Measurements from ENCODE around the gene ARHGDIB. TPM values are rescaled to one million over a fixed set of nuclear protein-coding genes. Genes with fewer than 3 reads are reported as not detected.

ARHGDIB gene
- total RNA-seq, 2 donors from 2014 or later = 0.66 to 0.95 TPM

DNA sequence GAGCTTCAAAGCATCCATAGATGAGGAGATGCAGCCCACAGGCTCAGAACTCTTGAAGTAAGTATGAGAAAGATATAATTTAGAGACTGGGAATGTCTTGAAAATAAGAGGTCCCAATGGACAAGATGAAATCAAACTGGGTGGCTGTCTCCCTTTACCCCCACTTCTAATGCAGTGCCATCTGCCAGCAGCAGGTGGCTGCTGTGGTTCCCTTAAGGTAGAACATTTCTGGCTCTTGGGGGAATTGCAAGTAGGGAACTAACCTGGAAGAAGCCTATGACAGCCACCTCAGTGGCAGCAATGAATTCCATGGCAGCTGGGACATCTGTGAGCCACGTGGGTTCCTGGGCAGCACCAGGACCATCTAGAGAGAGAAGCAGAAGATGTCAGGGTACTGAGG is 23.7 kb downstream of the ARHGDIB start:
- no peak overlapping the region for H3K4me3 ChIP-seq (ENCODE audit: low read length)
- H3K27ac ChIP-seq (ENCODE audit: low read depth, low read length) = no peak overlapping the region
- no peaks in the 10 kb centered on the region for H3K9me3 ChIP-seq (ENCODE audit: control insufficient read depth, low read length)
- H3K36me3 ChIP-seq (ENCODE audit: control insufficient read depth, insufficient read depth, low read length) = no peaks in the 10 kb centered on the region
- Mint-ChIP-seq H3K27ac (no peak overlapping the region), H3K4me1 (peaks cover 14% of the 10 kb centered on the region), H3K36me3 (ENCODE audit: low read depth) (no peaks in the 10 kb centered on the region), H3K27me3 (ENCODE audit: insufficient read depth) (no peaks in the 10 kb centered on the region), H3K9me3 (no peaks in the 10 kb centered on the region), H3K4me3 (no peak overlapping the region)
- H3K27me3 ChIP-seq (ENCODE audit: control insufficient read depth, insufficient read depth, low read length, poor library complexity, severe bottlenecking) = no peaks in the 10 kb centered on the region
- peak; percentile 79 for DNase-seq
- H3K9ac ChIP-seq (ENCODE audit: extremely low read depth, low read length, poor library complexity, severe bottlenecking) = no peak overlapping the region
- TF ChIP-seq, protein P1, sequence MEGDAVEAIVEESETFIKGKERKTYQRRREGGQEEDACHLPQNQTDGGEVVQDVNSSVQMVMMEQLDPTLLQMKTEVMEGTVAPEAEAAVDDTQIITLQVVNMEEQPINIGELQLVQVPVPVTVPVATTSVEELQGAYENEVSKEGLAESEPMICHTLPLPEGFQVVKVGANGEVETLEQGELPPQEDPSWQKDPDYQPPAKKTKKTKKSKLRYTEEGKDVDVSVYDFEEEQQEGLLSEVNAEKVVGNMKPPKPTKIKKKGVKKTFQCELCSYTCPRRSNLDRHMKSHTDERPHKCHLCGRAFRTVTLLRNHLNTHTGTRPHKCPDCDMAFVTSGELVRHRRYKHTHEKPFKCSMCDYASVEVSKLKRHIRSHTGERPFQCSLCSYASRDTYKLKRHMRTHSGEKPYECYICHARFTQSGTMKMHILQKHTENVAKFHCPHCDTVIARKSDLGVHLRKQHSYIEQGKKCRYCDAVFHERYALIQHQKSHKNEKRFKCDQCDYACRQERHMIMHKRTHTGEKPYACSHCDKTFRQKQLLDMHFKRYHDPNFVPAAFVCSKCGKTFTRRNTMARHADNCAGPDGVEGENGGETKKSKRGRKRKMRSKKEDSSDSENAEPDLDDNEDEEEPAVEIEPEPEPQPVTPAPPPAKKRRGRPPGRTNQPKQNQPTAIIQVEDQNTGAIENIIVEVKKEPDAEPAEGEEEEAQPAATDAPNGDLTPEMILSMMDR (conservative IDR thresholded peaks at IDR 0.05) = peak; percentile 82
- H3K4me1 ChIP-seq (ENCODE audit: control insufficient read depth, insufficient read depth, low read length) = no peaks in the 10 kb centered on the region
- 71 to 100% methylated on average over 1 of the region's 1 CpG for WGBS, 2 experiments (ENCODE audit: insufficient coverage in 1 of 2, insufficient read length in 1 of 2)

DNA sequence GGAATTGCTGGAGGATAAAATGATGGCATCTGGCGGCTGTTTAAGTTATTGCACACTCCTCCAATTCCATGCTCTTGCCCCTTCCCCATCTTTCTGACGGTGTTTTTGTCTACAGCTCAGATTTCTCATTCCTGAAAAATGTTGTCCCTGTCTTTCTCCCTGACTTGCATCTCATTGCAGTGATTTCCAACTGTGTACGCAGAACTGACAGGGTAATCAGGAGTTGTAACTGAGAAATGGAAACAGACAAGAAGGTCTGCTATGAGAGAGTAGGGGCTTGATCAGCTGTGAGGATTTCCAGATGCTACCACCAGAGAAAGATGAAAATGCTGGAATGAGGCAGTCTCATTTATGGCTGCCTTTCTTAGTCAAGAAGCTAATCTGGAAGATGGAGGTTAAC is 24.4 kb downstream of the ARHGDIB start:
- Histone ChIP-seq H3K9me3 (ENCODE audit: control insufficient read depth, low read length) (no peaks in the 10 kb centered on the region), H3K9ac (ENCODE audit: extremely low read depth, low read length, poor library complexity, severe bottlenecking) (no peak overlapping the region), H3K36me3 (ENCODE audit: control insufficient read depth, insufficient read depth, low read length) (no peaks in the 10 kb centered on the region), H3K27ac (ENCODE audit: low read depth, low read length) (no peak overlapping the region), H3K4me3 (ENCODE audit: low read length) (no peak overlapping the region), H3K27me3 (ENCODE audit: control insufficient read depth, insufficient read depth, low read length, poor library complexity, severe bottlenecking) (no peaks in the 10 kb centered on the region), H3K4me1 (ENCODE audit: control insufficient read depth, insufficient read depth, low read length) (no peaks in the 10 kb centered on the region)
- no peak for DNase-seq
- TF ChIP-seq, protein P1 (conservative IDR thresholded peaks at IDR 0.05) = no peak
- no peaks in the 10 kb centered on the region for H3K9me3 Mint-ChIP-seq
- 84 to 94% methylated on average over 2 to 3 of the region's 3 CpGs for WGBS, 2 experiments (ENCODE audit: insufficient coverage in 1 of 2, insufficient read length in 1 of 2)
- H3K4me1 Mint-ChIP-seq = peaks cover 14% of the 10 kb centered on the region
- no peak overlapping the region for H3K4me3 Mint-ChIP-seq
- no peak overlapping the region for H3K27ac Mint-ChIP-seq
- no peaks in the 10 kb centered on the region for H3K36me3 Mint-ChIP-seq (ENCODE audit: low read depth)
- H3K27me3 Mint-ChIP-seq (ENCODE audit: insufficient read depth) = no peaks in the 10 kb centered on the region

DNA sequence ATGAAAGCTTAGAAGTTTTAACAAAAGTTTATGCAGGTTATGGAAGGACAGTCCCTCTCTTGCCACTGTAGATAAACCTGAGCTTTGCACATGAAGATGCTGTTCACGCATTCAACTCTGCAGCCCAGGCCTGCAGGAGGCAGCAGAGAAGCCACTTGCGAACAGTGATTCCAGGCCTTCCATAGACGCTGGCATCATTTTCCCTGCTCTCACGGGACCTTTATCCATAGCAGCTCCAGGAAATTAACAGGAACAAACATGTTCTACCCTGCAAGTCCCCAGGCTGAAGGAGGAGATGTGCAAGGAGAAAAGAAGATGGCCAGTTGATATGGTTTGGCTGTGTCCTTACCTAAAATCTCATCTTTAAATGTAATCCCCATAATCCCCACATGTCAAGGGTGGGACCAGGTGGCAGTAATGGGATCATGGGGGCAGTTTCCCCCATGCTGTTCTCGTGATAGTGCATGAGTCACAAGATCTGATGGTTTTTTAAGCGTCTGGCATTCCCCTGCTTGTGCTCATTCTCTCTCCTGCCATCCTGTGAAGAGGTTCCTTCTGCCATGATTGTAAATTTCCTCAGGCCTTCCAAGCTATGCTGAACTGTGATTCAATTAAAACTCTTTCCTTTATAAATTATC is 25.1 kb downstream of the ARHGDIB start:
- no peaks in the 10 kb centered on the region for H3K4me1 ChIP-seq (ENCODE audit: control insufficient read depth, insufficient read depth, low read length)
- H3K4me1 Mint-ChIP-seq = peaks cover 14% of the 10 kb centered on the region
- DNase-seq = peak; percentile 91
- no peaks in the 10 kb centered on the region for H3K36me3 Mint-ChIP-seq (ENCODE audit: low read depth)
- H3K9ac ChIP-seq (ENCODE audit: extremely low read depth, low read length, poor library complexity, severe bottlenecking) = no peak overlapping the region
- no peaks in the 10 kb centered on the region for H3K27me3 ChIP-seq (ENCODE audit: control insufficient read depth, insufficient read depth, low read length, poor library complexity, severe bottlenecking)
- H3K27ac Mint-ChIP-seq = no peak overlapping the region
- no peaks in the 10 kb centered on the region for H3K27me3 Mint-ChIP-seq (ENCODE audit: insufficient read depth)
- H3K27ac ChIP-seq (ENCODE audit: low read depth, low read length) = no peak overlapping the region
- 61 to 70% methylated on average over 3 to 6 of the region's 6 CpGs for WGBS, 2 experiments (ENCODE audit: insufficient coverage in 1 of 2, insufficient read length in 1 of 2)
- no peaks in the 10 kb centered on the region for H3K9me3 ChIP-seq (ENCODE audit: control insufficient read depth, low read length)
- TF ChIP-seq, protein P1 (conservative IDR thresholded peaks at IDR 0.05) = peak; percentile 95
- H3K9me3 Mint-ChIP-seq = no peaks in the 10 kb centered on the region
- no peak overlapping the region for H3K4me3 Mint-ChIP-seq
- H3K36me3 ChIP-seq (ENCODE audit: control insufficient read depth, insufficient read depth, low read length) = no peaks in the 10 kb centered on the region
- no peak overlapping the region for H3K4me3 ChIP-seq (ENCODE audit: low read length)

Measured in endodermal cell (in vitro differentiated cells).